Epithelial cell of prostate (primary cell): ENCODE measurements around the gene GABPB1.

Experiments used
- DNase-seq: peaks from one replicate; pipeline ENCODE4 v3.0.0-alpha.2; 2011; ENCODE audit warnings: low read depth, low spot score
- H3K27ac ChIP-seq: fragments of 450-650 bp; 2 replicates; pipeline ENCODE4 v1.5.1; 2017; ENCODE audit warnings: mild to moderate bottlenecking

The GABPB1 gene

DNA sequence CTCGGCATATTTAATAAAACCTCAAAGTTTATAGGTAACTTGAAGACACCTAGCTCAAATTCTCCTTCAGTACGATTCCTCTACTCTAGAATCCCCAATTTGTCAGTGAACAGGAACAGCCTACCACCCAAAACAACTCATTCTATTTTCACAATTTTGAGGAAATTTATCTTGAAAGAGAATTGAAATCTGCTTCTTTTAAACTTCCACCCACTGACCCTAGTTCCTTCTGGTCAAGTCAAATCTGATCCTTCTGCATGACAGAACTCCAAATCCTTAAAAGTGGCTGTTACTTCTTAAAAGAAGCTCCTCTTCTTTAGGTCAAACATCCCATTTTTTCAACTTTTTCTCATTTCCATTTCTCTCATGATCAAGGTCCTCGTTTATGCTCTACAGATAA lies 4.4 kb downstream of the GABPB1 start:
- DNase-seq: no peak
- no peak overlapping the region for H3K27ac ChIP-seq

DNA sequence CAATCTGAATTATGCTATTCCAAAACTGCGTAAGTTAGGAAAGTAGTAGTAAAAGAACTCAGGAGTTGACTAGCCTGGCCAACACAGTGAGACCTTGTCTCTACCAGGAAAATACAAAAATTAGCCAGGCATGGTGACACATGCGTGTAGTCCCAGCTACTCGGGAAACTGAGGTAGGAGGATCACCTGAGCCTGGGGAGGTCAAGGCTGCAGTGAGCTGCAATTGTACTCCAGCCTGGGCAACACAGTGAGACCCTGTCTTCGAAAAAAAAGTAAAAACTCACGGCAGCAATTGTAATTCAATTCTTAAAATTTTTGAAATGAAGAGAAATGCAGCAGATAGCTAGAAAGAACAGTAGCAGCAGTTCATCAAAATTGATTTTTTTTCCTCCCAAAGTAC lies 9.7 kb downstream of the GABPB1 start:
- DNase-seq: no peak
- no peak overlapping the region for H3K27ac ChIP-seq

DNA sequence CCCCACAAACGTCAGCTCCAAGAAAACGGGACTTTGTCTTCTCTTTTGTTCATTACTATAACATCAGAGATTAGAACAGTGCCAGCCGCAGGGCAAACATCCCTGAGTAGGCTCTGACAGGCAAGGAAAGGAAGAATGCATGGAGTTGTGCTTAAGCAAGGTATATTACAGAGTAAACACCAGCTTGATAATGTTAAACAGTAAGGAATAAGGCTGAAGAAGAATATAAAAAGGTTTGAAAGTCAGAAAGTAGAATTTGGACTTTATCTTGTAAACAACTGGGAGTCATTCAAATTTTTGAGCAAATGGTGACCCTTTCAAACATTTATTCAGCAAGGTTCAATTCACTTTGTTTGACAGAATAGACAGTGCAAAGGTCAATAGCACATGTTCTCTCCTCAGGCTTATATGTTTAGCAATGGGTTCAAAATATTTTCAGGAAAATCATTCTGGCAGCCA lies 11.0 kb downstream of the GABPB1 start:
- H3K27ac ChIP-seq: no peak overlapping the region

DNA sequence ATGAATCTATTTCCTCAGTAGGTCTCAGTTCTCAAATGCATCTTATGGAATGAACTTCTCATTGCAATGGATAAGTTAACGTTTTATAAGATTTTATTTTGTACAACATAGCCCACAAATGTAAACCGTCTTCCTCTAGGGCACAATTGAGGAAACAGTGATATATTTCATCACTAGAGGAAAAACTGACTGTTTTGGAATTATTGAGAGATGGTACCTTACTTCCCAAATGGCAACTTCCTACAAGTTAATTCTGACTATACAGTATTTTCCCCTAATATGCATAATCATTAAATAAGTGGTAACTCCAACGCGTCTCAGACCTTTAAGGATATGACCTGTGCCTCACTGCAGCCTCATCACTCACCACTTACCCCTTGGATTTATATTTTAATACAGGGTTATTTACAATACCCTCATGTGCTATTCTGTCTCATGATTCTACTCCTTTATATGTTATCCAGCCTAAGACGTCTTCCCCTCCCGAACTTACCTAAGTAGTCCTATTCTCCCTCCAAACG lies 13.3 kb downstream of the GABPB1 start:
- no peak for DNase-seq
- no peak overlapping the region for H3K27ac ChIP-seq

More for the DNA sequence above, 11.0 kb downstream of the GABPB1 start:
- DNase-seq: no peak

DNA sequence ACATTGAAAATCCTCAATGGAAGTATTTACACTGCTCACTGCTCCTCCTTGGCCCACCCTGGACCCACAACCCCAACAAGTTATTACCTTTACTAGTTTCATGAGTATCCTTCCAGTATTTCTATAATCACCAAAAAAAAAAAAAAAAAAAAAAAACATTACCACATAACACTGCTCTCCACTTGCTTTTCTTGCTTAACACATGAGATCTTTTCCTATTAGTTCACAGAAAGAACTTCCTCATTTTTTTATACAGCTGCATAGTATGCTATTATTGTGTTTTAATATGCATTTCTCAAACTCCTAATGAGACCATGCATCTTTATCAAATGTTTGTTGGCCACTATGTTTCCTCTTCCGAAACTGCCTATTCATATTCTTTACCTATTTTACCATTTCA lies 14.6 kb downstream of the GABPB1 start:
- DNase-seq: no peak
- no peak overlapping the region for H3K27ac ChIP-seq

DNA sequence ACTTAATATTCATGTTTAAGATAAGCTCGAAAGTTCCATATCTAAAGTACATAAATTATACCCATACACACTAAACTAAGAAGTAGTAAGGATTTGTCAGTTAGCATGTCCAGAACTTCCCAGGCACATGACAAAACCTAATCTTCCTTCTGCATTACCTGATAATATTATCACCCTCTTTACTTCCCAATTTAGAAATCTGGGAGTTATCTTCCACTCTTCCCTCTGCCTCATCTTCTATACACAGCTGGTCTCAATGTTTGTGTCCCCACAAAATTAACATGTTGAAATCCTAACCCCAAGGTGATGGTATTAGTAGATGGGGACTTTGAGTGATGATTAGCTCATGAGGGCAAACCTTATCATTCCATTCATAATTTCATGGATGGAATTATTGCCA lies 15.3 kb downstream of the GABPB1 start:
- no peak overlapping the region for H3K27ac ChIP-seq
- DNase-seq: no peak

DNA sequence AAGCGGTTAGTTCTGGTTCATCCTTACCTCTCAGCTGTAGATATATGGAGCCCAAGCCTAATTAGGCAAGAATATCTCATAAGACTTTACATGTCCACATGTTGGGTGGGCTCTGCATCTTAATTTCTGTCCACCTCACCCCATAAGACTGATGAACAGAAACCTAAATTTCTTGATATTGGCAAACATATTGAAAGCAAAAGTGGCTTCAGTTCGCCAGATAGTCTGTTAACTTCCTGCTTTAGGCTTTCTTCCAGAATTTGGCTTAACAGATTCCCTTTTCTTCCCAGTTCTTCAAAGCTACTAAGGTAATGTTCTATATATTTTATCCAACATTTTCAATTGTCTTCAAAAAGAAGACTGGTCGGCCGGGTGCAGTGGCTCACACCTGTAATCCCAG lies 19.7 kb downstream of the GABPB1 start:
- no peak overlapping the region for H3K27ac ChIP-seq
- DNase-seq: no peak

DNA sequence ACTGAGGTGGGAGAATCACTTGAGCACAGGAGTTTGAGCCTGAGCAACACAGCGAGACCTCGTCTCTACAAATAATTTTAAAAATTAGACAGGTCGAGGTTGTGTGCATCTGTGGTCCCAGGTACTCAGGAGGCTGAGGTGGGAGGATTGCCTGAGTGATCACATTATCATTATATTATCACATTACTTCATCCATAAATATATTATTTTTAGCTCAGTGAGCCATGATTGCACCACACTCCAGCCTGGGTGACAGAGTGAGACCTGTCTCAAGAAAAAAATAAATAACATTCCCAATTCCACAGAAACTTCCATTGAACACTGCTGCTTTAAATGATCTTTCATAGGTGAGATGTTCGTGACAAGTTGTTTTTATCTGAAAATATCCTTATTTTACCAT lies 21.8 kb downstream of the GABPB1 start:
- H3K27ac ChIP-seq: no peak overlapping the region
- no peak for DNase-seq

DNA sequence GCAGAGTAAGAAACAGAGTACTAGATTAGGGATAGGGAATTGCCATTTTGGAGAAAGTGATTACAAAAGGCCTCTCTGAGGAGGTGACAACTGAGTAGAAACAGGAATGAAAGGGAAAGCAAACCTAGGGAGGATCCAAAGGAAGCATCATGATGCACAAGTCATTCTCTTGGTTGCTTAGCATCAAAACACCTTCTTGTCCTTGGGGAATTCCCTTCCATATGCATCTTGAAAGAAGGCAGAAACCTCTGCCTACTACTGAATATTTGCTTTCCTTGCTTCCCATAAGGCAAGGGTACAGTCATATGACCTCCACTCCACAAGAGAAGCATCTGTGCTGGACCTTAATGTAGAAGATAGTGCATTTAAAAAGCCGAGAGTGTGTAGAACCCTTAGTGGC lies 24.1 kb downstream of the GABPB1 start:
- no peak for DNase-seq
- H3K27ac ChIP-seq: no peak overlapping the region

DNA sequence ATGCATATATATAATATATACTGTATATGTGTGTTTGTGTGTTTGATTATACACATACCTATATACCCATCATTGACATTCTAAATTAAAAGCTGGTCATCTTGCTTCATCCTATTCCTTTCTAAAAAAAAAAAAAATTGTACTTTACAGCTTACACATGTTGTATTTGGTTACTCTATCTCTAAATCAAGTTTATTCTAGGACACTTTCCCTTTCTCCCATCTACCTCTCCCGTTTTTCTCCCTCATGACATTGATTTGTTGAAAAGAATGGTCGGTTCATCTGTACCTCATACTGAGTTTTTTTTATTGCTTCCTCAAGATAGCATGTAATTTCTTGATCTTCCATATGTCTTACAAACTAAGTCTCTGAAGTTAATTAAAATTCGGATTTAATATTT lies 26.9 kb downstream of the GABPB1 start:
- no peak overlapping the region for H3K27ac ChIP-seq
- DNase-seq: no peak

DNA sequence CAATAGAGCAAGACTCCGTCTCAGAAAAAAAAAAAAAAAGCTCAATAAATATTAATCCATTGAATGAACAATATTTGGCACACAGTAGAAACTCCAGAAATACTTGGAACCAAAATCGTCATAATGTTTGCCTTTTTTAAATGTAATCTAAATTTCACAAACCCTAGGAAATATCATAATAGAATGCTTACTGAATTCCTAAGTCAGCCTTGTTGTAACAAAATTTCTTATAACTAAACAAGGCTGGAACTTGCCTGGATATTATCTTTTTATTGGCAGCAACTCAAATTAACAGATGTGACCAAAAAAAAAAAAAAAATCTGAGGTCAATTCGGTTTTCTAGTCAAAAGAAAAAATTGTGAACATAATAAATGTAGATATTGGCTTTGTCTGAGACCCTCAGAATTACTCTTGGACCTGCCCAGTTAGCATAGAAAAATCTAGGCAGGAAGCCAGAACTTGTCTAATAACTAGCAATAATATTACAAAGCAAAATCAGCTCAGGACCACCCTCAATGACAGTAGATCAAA lies 33.3 kb downstream of the GABPB1 start:
- H3K27ac ChIP-seq: no peak overlapping the region
- no peak for DNase-seq

DNA sequence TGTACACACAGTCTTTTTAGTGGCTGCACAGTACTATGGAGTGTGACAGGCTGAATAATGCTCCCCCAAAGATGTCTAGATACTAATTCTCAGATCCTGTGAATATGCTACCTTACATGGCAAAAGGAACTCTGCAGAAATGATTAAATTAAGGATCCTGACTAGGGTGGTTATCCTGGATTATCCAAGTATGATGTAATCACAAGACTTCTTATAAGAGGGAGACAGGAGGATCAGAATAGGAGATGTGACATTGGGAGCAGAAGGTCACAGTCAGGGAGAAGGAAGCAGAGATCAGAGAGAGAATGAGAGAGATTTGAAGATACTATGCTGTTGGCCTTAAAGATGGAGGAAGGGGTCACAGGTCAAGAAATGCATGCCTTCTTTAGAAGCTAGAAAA lies 34.5 kb downstream of the GABPB1 start:
- no peak for DNase-seq
- H3K27ac ChIP-seq: no peak overlapping the region

DNA sequence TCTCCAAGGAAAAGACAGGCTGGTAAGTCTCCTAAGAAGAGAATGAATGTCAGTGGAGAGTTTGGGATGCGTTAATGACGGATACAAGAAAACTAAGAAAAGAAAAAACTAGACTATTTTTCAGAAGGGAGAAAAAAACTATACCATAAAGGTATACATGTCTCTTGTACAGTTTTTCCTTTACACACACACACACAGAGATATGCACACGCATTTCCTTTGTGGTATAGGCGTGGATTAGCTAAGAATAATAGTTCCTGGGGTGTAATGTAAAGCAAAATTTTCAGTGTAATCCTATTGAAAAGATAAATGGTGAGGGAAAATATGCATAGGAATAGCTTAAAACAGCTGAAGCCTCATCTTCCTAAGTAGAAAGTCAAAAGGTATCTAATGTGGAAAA lies 36.3 kb downstream of the GABPB1 start:
- H3K27ac ChIP-seq: no peak overlapping the region
- no peak for DNase-seq

DNA sequence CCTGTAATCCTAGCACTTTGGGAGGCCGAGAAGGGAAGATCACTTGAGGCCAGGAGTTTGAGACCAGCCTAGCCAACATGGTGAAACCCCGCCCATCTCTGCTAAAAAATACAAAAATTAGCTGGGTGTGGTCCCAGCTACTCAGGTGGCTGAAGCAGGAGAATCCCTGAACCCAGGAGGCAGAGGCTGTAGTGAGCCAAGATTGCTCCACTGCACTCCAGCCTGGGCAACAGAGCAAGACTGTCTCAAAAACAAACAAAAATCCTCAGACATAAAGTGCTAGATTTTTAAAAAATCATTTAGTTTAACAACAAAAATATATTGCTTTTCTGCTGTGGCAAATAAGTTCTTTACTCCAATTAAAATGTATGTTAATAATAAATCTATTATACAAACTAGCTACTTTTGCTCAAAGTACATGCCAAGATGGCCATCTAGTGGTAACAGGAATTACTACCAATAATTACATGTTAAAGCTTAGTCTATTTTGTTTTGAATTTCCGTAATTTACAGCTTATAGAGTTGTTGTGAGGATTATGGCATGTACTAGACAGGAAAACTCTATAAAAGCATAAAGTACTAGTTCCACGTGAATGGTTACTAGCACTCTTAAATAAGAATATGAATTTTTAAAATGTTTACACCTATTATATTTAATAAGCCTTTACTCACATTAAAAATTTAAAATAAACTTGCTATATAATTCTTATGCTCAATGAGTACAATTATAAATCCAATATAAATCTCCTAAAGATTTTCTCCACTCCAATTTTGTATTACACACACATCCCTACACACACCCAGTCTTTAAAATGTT lies 39.0 kb downstream of the GABPB1 start:
- H3K27ac ChIP-seq: no peak overlapping the region
- no peak for DNase-seq

DNA sequence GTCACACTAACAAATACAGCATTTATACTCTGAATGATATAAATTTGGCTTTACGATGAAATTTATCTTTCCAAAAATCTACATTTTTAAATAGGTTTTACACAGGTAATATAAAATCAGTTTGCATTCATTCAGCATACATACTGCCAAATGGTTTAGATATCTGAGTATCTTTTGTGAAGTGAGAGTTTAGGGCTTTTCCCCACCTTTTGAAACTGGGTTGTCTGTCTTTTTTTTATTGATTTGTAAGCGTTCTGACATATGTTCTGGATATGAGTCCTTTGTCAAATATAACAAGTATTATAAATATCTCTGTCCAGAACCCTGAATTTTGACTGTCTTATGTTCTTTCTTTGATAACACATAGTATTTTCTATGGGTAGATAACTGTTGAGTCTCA lies 42.4 kb downstream of the GABPB1 start:
- no peak for DNase-seq
- H3K27ac ChIP-seq: no peak overlapping the region

DNA sequence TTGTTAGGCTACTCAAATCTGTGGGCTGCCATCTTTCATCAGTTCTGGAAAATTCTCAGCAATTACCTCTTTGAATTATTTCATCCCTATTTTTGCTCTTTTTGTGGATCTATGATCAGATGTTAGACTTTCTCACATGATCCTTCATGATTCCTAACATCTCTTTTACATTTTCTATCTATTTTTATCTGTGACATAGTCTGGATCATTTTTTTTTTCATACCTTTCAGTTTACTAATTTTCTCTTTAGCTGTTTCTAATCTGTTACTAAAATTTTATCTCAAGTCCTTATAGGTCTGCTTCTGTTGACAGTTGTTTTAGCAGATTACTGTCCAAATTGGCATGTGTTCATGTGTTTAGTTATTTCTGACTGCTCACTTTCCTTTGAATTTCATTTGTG lies 47.2 kb downstream of the GABPB1 start:
- H3K27ac ChIP-seq: no peak overlapping the region

DNA sequence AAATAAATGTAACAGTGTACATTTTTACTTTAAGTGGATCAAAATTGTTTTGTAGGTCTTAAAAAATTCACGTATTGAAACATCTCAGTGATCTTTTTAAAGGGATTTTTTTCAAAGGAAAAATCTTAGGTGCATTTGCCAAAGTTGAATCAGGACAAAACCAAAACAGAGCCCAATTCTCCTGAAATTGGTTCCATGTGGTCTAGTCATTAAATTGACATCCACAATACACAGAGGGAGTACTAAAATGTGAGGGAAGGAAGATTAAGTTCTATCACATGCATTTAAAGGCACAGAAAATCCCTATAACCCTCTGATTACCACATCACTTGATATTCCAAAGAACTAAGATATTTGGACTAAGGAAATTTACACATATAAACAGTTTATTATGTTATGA lies 50.2 kb downstream of the GABPB1 start:
- H3K27ac ChIP-seq: no peak overlapping the region
- no peak for DNase-seq

More for the DNA sequence above, 47.2 kb downstream of the GABPB1 start:
- no peak for DNase-seq

DNA sequence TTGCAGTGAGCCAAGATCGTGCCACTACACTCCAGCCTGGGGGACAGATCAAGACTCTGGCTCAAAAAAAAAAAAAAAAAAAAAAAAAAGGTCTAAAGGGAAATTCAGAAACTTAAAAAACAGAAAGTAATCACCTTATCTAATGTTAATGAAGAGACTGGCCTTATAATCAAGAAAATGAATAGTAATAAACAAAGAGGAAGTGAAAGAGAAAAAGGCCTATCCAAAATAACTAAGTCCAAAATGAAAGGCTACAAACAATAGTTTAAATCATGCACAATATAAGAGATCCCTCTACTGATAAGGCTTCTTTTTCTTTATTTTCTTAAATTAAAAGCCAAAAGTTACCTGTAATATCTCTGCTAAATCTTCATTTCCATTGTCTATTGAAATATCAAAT lies 52.4 kb downstream of the GABPB1 start:
- no peak overlapping the region for H3K27ac ChIP-seq
- no peak for DNase-seq

DNA sequence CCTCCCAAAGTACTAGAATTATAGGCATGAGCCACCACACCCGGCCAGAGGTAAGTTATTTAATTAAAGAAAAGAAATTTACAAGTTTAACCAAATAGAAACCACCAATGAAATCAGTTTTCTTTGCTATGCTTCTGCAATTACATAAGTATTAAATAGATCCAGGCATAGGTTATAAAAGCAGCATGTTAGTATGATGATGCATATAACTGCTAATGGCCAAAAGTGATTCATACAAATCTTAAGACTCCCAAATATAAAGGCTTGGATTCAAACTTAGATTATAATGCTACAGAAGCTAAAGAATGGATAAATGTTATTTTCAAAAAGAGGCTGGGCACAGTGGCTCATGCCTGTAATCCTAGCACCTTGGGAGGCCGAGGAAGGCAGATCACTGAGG lies 56.7 kb downstream of the GABPB1 start:
- no peak overlapping the region for H3K27ac ChIP-seq
- no peak for DNase-seq

DNA sequence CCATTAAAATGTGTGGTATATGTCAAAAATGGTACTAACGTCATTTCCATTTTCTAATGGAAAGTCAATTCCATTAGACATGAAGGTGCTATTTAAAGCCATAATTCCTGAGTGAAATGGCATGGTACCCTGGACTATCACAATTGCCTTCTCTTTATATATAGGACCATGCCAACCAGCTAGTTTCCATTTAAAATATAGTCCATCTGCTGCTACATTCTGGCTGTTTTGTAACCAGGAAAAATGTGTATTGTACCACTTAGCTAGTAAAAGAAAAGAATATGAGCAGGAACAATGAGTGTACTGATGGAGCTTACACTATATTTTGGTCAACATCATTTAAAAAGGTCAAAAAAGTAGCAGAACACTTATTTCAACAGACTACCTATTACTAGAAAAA lies 59.0 kb downstream of the GABPB1 start:
- no peak for DNase-seq
- no peak overlapping the region for H3K27ac ChIP-seq

DNA sequence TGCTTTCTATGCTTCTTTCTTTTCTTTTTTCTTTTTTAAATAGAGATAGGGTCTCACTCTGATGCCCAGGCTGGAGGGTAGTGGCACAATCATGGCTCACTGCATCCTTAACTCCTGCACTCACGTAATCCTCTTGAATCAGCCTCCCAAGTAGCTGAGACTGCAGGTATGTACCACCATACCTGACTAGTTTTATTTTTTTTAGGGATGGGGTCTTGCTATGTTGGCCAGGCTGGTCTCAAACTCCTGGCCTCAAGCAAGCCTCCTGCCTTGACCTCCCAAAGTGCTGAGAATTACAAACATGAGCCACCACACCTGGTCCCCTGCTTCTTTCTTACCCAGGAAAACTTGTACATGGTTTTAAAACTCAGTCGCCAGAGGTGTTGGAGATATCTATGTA lies 65.2 kb downstream of the GABPB1 start:
- DNase-seq: no peak
- H3K27ac ChIP-seq: no peak overlapping the region
